DMS114 treated with DMSO at 0.1 percent for 48 hours (cell line): Measurements from ENCODE around the gene SEMA5A.

Source experiments
- DNase-seq: peaks from one replicate; lab custom pipeline; 2025; ENCODE audit not compliant: unreplicated experiment; lab: John Stamatoyannopoulos, UW

The SEMA5A gene

GRCh38 chr5:9082996-9083395, 462.9 kb downstream of the SEMA5A start:
- no peak for DNase-seq

GRCh38 chr5:9072701-9073100, 473.2 kb downstream of the SEMA5A start:
- no peak for DNase-seq

- DNase-seq: no peak
Measured at GRCh38 chr5:9071524-9071923, 474.4 kb downstream of the SEMA5A start.

DNA sequence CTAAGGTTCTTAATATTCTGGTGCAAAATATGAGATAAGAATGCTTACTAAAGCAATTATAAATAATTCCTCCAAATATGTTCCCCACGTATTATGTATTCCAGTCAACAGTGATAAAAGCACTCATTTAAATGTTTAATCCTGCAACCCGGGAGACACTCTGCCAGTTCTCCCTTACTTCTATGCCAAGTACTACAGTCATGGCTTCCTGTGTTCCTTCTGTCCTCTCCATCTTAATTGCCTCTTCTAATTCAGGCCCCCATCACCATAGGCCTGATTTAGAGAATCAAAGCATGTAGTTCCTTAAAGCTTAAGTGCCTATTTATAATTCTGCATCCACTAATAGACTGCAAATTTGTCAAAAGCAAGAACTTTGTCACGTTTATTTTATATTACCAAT, 474.8 kb downstream of the SEMA5A start:
- DNase-seq: no peak

GRCh38 chr5:9069650-9070049, 476.2 kb downstream of the SEMA5A start:
- DNase-seq: no peak

DNA sequence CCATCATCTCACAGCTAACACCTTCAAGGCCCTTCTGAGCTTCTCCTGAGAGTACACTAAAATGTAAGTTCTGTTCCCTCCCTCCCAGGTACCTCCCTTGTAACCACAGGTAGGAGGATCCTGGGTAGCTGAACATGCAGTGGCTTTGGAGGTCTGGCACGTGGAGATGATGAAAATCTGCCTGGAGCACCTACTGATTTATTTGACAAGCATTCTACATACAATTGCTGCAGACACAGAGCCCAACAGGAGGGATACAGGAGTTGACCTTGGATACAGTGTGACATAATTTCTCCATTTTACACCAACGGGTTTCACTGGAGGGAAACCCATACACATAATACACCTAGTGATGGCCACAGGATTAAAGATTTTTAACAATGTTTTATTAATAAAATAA, 478.7 kb downstream of the SEMA5A start:
- no peak for DNase-seq

DNA sequence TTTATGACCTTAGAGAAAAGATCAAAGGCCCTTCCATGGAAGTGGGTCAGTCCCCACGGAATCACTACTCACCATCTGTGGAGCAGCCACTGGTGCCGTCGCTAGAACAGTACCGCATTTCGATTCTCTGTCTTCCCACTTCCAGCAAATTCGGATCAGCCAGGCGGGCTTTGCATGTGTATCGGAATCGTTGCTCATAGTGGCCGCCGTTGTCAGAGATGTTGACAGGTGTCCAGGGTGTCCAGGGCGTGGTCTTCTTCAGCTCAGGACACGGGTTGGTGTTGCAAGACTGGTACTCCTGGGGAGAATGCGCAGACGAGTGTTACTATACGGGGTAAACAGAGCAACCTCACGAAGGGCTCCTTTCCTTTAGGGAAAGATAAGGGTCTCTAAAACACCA, 479.5 kb downstream of the SEMA5A start:
- DNase-seq: no peak

DNA sequence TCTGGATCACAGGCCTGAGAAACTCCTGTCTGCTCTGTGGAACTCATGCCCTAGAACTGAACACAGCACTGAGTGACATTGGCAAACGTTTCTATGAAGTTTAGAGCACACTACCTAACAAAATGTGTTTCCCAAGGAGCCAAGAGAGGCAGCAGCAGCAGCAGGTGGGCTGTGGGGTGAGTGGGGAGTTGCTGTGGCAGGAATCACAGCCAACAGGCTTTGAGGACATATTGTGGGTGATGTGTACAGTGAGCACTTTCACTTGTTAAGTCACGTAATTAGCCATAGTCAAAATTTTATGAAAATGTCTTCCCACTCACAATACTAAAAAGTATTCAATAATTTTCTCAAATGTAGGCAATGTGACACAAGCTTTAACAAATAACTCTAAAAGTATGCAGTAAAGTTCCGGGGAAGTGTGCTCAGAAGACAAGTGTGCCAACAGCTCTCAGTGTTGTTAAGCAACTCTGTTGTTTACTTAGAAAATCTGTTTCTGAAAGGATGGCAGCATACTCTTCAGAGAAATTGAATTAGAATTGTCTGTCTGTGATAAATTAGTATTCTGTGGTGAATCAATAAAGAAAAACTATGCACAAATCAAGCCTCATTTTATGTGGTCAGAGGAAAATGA, 482.1 kb downstream of the SEMA5A start:
- no peak for DNase-seq

- DNase-seq: no peak
Measured at GRCh38 chr5:9062873-9063272, 483.0 kb downstream of the SEMA5A start.

DNA sequence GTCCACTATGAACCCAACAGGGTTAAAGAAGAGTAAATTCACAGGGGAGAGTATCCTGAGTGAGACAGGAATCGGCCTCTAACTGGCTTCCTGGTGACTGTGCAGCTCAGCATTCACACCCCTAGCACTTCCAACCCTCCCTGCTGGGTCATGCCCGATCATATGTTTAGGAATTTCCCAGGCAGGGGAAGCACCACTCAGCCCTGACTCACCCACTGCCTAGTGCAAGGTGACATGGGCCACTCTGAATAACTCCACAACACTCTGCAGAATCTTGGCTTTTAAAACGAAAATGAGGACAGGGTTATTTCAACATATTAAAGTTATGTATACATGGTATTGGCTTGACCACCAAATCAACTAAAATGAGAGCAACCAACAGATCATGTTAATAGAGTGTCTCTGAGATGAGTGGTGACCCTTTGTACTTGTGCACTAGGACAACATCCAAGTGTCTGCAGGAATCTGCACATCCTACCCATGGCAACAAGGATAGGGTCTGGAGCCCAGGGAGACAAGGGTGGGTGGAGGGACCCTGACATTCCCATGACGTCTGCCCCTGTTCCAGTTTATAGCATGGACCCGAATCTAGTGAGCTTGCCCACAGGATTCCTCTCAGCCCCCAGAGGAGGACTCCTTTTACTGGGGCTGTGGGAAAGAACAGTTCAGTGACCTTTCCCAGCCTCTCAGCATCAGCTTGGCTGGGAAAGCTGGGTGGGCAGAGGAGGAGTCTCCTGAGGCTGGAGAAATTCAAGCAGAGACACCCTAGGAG, 485.8 kb downstream of the SEMA5A start:
- DNase-seq: no peak

GRCh38 chr5:9058666-9059065, 487.2 kb downstream of the SEMA5A start:
- no peak for DNase-seq

GRCh38 chr5:9058161-9058560, 487.7 kb downstream of the SEMA5A start:
- no peak for DNase-seq

DNA sequence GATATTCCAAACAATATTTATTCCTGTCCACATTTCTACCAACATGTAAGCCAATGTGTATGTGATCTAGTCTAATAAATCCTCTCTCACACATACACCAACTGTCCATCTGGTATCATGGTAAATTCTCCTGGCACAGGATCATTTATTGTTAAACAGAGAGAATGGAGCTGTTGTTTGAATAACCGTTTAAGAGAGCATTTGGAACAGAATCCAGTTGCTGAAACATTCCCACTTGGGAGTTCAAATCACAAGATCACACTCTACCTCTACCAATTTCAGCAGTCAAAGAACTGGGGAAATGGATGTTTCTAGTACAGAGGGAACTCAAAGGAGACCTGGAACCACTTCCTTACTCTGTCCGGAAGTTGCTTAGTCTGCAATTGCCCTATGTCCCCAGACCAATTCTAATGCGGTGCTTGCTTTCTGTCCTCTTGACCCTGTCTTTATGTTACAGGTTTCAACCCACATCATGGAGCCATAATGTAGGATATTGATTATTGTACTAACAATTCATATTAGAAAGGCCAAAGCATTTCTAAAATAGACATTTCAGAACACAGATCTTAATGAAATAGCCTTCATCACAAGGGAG, 488.4 kb downstream of the SEMA5A start:
- no peak for DNase-seq

DNA sequence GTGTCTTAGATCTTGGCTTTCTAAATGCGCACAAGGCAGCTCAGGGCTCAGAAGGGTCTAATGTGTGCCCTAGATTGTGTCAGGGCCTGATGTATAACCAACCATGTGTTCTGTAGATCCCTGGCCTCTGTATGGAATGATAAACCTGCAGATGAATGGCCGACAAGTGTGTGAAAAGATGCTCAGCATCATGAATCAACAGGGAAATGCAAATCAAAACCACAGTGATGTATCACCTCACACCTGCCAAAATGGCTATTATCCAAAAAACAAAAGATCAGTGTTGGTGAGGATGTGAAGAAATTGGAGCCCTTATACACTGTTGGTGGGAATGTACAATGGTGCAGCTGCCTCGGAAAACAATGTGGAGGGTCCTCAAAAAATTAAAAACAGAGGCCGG, 489.8 kb downstream of the SEMA5A start:
- no peak for DNase-seq

- no peak for DNase-seq
Measured at GRCh38 chr5:9054821-9055589, 490.9 kb downstream of the SEMA5A start.

DNA sequence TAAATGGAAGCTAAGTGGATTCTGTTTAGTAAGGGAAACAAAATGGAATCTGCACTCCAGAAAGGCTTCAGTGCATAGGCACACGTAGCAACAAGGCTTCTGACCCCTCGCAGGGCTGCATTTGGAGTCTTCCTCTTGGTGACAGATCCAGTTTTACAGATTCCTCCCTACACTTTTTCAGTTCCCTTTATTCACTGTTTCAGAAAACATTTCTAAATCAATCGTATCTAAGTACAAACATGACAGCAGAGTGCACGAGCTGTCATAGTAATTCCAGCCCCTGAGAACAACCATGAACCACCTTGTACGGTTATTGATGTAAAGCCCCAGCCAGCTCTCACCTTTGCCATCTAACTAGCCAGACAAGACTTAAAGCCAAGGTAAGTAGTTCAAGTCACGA, 491.6 kb downstream of the SEMA5A start:
- DNase-seq: no peak

DNA sequence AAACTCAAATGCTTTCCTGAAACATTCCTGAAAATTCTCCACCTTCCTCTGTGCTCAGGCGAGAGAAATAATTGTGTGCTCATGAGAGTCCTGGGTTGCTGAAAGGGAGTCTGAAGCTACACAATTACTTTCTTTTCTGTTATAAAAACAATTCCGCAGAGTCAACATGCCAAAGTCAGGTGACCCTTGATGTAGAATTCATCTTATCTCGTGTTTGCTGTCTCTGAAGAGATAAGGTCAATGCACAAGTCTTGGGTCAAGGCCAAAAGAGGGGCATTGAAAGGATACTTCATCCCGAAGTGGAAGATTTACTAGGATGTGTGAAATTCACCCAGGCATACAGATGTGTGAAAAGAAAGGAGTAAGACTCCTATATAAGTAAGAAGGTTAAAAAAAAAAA, 493.5 kb downstream of the SEMA5A start:
- no peak for DNase-seq

DNA sequence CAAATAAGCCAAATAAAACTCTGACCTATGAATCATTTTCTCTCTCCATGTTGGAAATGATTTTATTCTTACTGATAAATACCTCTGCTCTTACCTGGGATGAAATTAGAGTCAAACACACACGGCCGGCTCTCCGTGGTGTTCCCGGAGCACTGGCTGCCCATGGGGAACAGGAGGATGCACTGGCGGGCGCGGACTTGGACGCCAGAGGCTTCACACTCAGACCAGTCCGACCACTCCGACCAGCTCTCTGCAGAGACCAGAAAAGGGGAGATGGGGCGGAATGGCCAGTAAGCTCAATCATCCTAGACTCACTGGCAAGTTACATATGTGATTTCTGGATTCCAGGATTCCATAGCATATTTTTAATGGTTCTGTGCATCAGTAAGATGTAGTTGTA, 494.1 kb downstream of the SEMA5A start:
- DNase-seq: no peak

DNA sequence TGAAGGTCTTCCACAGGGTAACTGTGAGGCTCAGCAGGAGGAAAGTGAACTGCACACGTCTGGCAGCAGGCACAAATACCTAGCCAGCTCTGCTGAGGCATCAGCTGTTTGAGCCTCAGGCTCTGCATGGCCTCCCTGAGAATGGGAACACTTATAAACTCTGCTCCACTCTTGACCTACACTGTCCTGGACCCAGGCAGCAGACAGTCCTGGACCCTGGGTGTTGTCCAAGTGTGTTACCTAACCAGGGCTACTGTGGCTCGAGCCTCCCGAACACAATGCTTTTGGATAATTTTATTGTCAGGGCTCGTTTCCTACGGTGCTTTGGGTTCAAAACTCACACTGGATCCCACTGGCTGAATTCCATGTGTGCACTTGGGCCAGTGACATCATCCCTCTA, 497.9 kb downstream of the SEMA5A start:
- DNase-seq: no peak

DNA sequence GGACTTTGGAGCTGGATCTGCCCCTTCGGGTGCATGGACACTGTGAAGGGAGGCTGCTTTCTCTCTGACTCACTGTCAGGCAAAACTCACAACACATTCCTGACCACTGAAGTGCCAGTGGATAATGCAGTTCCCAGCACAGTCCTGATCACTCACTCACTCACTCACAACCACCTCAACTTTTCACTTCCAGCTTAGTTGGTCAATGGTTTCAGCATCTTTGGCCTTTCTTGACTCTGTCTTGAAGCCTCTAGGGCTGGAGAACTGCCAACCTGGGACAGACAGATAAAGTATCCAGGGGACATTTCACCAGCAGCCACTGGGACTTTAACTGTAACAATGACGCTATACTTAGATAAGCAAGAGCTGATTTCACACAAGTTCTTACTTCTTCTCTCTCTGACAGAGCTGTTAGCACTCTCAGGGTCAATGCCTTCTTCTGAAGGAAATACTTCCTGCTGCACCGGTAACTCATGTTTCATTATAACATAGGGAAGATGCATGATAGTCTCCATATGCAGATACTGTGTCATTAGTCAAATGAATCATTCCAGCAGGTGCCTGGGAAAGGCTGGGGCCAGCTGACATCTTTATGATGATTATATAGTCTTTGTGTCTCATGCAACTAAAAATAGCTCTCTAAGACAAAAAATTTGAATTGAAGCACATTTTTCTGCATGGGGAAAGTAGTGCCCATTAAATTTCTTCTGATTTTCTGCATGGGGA, 499.0 kb downstream of the SEMA5A start:
- no peak for DNase-seq

- no peak for DNase-seq
Measured at GRCh38 chr5:9045946-9046345, 499.9 kb downstream of the SEMA5A start.
